MCF 10A (cell line): ENCODE measurements around the gene CREBRF. TPM values are rescaled to one million over a fixed set of nuclear protein-coding genes. Genes with fewer than 3 reads are reported as not detected.

Experiments
- BruUV-seq: library from RNA; stranded (reverse); fragments of 400-500 nt; replicated peaks from 2 replicates; lab custom pipeline; 2021; lab: Mats Ljungman, UMichigan
- CTCF ChIA-PET: fragments of 300-600 bp; sonication (Branson Sonifier 250); formaldehyde crosslinking; extraction: SDS; loops from one replicate; lab custom pipeline; 2021; ENCODE audit warnings: antibody characterized with exemption, inconsistent platforms; lab: Yijun Ruan, JAX
- POLR2A ChIA-PET: fragments of 300-600, 350-650 bp; sonication (Branson Sonifier 250); formaldehyde crosslinking; extraction: SDS; loops from one replicate; lab custom pipeline; 2020; ENCODE audit warnings: antibody characterized with exemption, inconsistent platforms; lab: Yijun Ruan, JAX
- DNase-seq: peaks from one replicate; pipeline ENCODE4 v3.0.0-alpha.2; 2018; ENCODE audit not compliant: unreplicated experiment
- H3K27ac Mint-ChIP-seq: one replicate; pipeline ENCODE4 v1.8.0; 2022; ENCODE audit warnings: mild to moderate bottlenecking, low read depth, mixed read lengths; ENCODE audit not compliant: unreplicated experiment
- H3K27me3 Mint-ChIP-seq: one replicate; pipeline ENCODE4 v1.8.0; 2022; ENCODE audit warnings: mixed read lengths; ENCODE audit not compliant: insufficient read depth, unreplicated experiment
- H3K36me3 Mint-ChIP-seq: one replicate; pipeline ENCODE4 v1.8.0; 2022; ENCODE audit warnings: mild to moderate bottlenecking, moderate library complexity, mixed read lengths; ENCODE audit not compliant: insufficient read depth, unreplicated experiment
- H3K4me1 Mint-ChIP-seq: one replicate; pipeline ENCODE4 v1.8.0; 2022; ENCODE audit warnings: mixed read lengths; ENCODE audit not compliant: insufficient read depth, unreplicated experiment
- H3K4me3 Mint-ChIP-seq: one replicate; pipeline ENCODE4 v1.8.0; 2022; ENCODE audit warnings: mild to moderate bottlenecking, moderate library complexity, mixed read lengths; ENCODE audit not compliant: unreplicated experiment
- H3K9me3 Mint-ChIP-seq: one replicate; pipeline ENCODE4 v1.8.0; 2022; ENCODE audit warnings: mixed read lengths; ENCODE audit not compliant: unreplicated experiment
- CTCF ChIP-seq: fragments of 200-600 bp; IDR thresholded peaks from one replicate; pipeline ENCODE4 v1.8.0; 2022; ENCODE audit warnings: antibody characterized with exemption, mild to moderate bottlenecking; ENCODE audit not compliant: unreplicated experiment
- intact Hi-C: fragments of 100-400 bp; cut with micrococcal nuclease; formaldehyde crosslinking; loops from 2 replicates; pipeline ENCODE4 v1.14.1; 2022
- total RNA-seq: library from RNA; stranded (reverse); gene quantifications from 2 replicates; pipeline ENCODE4 v1.2.3, GENCODE V29; 2022

Gene CREBRF
- total RNA-seq, 1 experiment from 2014 or later = 16.2 TPM

DNA sequence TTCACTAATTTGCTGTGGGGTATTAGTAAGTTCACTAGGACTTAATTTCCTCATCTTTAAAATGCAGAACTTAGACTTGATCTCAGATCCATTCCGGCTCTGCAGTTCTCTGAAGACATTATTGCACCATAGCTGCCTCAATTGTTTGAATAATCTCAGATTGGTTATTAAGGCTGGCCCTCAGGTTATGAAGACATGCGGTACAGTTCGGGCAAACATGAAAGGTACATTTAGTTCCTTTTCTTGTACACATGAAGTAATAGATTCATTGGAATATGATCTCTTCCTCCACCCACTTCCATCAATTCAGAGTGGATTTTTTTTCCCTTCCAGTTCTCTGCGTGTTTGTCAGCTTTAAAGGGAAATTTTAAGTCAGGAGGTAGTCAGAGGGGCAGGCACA is 44.6 kb upstream of the CREBRF start:
- H3K4me3 Mint-ChIP-seq = peak overlapping the region; percentile 32
- peak; percentile 36 for DNase-seq
- POLR2A ChIA-PET = interaction anchor here (0.6 to 2.1 kb wide), 3 partner anchors 17 to 375 kb away, joined by 3 to 15 read pairs (median 3); partner anchors contain the start of gene ATP6V0E1
- H3K27me3 Mint-ChIP-seq = no peaks in the 10 kb centered on the region
- peaks cover 43% of the 10 kb centered on the region for H3K4me1 Mint-ChIP-seq
- CTCF ChIA-PET = interaction anchor here (0.7 to 0.8 kb wide), 2 partner anchors 175 to 1708 kb away, joined by 3 to 6 read pairs; no protein-coding TSS in a partner anchor
- no TSS peak for BruUV-seq
- peak overlapping the region; percentile 75 for H3K27ac Mint-ChIP-seq
- intact Hi-C loops = no loop called here
- H3K9me3 Mint-ChIP-seq = no peaks in the 10 kb centered on the region
- no peak for TF ChIP-seq CTCF
- peaks cover 43% of the 10 kb centered on the region for H3K36me3 Mint-ChIP-seq

DNA sequence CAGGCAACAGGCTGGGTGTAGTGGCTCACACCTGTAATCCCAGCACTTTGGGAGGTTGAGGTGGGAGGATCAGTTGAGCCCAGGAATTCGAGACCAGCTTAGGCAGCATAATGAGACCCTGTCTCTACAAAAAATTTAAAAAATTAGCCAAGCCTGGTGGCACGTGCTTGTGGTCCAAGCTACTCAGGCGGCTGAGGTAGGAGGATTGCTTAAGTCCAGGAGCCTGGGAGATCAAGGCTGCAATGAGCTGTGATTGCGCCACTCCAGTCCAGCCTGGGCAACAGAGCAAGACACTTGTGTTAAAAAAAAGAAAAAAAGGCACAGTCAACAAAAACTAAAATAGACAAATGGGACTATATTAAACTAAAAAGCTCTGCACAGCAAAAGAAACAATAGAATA is 43.3 kb upstream of the CREBRF start:
- no peak overlapping the region for H3K4me3 Mint-ChIP-seq
- H3K9me3 Mint-ChIP-seq = no peaks in the 10 kb centered on the region
- peak; percentile 35 for DNase-seq
- no peaks in the 10 kb centered on the region for H3K27me3 Mint-ChIP-seq
- ChIA-PET CTCF (interaction anchor here (0.6 to 0.9 kb wide), 5 partner anchors 18 to 513 kb away, joined by 3 to 4 read pairs (median 4); no protein-coding TSS in a partner anchor), POLR2A (interaction anchor here (1.1 to 1.6 kb wide), 3 partner anchors 13 to 29 kb away, joined by 3 to 10 read pairs (median 4); partner anchors contain the start of gene ATP6V0E1)
- H3K36me3 Mint-ChIP-seq = peaks cover 43% of the 10 kb centered on the region
- peak overlapping the region; percentile 75 for H3K27ac Mint-ChIP-seq
- no TSS peak for BruUV-seq
- intact Hi-C loops = no loop called here
- H3K4me1 Mint-ChIP-seq = peaks cover 50% of the 10 kb centered on the region
- TF ChIP-seq CTCF = no peak

DNA sequence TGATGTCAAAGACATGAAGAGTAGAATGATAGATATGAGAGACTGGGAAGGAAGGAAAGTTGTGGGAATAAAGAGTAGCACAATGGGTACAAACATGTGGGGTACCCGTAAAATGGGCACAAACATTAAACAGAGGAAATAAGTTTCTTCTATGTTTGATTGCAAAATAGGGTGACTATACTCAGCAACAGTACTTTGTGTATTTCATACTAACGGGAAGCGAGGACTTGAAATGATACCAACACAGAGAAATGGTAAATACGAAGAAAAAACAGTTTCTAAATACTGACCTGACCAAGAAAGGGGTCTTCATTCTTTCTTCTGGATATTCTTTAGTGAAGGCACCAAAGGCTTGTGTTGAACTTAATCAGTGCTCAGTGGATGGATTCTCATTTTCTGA is 41.5 kb upstream of the CREBRF start:
- ChIA-PET CTCF (interaction anchor here (1.2 kb wide), 1 partner anchor 51 kb away, joined by 3 read pairs; no protein-coding TSS in a partner anchor), POLR2A (interaction anchor here (1.1 to 3.3 kb wide), 3 partner anchors 18 to 43 kb away, joined by 3 to 36 read pairs (median 4); partner anchors contain the start of gene ATP6V0E1)
- no TSS peak for BruUV-seq
- no peak for TF ChIP-seq CTCF
- H3K36me3 Mint-ChIP-seq = peaks cover 43% of the 10 kb centered on the region
- no peak overlapping the region for H3K4me3 Mint-ChIP-seq
- no peak for DNase-seq
- intact Hi-C loops = no loop called here
- peaks cover 58% of the 10 kb centered on the region for H3K4me1 Mint-ChIP-seq
- H3K9me3 Mint-ChIP-seq = no peaks in the 10 kb centered on the region
- no peaks in the 10 kb centered on the region for H3K27me3 Mint-ChIP-seq
- H3K27ac Mint-ChIP-seq = peak overlapping the region; percentile 89

DNA sequence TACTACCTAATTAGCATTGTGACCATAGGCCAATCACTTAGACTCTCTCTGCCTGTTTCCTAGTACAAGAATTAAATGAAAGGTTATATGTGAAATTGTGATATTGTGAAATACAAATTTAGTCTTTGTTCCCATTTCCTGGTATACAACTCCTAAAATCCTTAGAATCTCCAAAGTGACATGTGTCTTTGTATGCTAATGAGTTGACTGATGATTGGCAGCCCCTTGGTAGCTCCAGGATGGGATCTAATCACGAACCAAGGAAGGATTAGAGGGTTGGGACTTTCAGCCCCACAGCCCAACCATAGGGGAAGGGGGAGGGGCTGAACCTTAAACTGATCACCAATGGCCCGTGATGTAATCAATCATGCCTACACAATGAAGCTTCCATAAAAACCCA is 41.0 kb upstream of the CREBRF start:
- TF ChIP-seq CTCF = no peak
- ChIA-PET CTCF (interaction anchor here (0.6 to 1.6 kb wide), 3 partner anchors 31 to 275 kb away, joined by 3 to 5 read pairs (median 3); no protein-coding TSS in a partner anchor), POLR2A (interaction anchor here (1.1 to 3.3 kb wide), 5 partner anchors 18 to 187 kb away, joined by 3 to 36 read pairs (median 4); partner anchors contain the start of gene ATP6V0E1)
- no peak for DNase-seq
- intact Hi-C loops = no loop called here
- Mint-ChIP-seq H3K4me1 (peaks cover 58% of the 10 kb centered on the region), H3K27me3 (no peaks in the 10 kb centered on the region), H3K9me3 (no peaks in the 10 kb centered on the region), H3K36me3 (peaks cover 43% of the 10 kb centered on the region), H3K27ac (peak overlapping the region; percentile 89), H3K4me3 (no peak overlapping the region)
- BruUV-seq = no TSS peak
